Tibial nerve (tissue), 3 donors: ENCODE measurements around the gene FAT4.

Source experiments
- CTCF ChIP-seq, 5 experiments: fragments of 200-600 bp in 3 of 5; fragments of 450-650 bp in 2 of 5; sonication (generic) in 3 of 5; IDR thresholded peaks; one replicate each; pipeline ENCODE4 v1.5.1; 2016 to 2019; ENCODE audit warnings: antibody characterized with exemption in 5 of 5, mild to moderate bottlenecking in 3 of 5, moderate library complexity in 2 of 5
- POLR2A ChIP-seq, 2 donors: fragments of 450-650 bp; IDR thresholded peaks; one replicate each; pipeline ENCODE4 v1.6.1; 2017; ENCODE audit warnings: antibody characterized with exemption in 2 of 2, mild to moderate bottlenecking in 2 of 2, moderate library complexity in 2 of 2

DNA sequence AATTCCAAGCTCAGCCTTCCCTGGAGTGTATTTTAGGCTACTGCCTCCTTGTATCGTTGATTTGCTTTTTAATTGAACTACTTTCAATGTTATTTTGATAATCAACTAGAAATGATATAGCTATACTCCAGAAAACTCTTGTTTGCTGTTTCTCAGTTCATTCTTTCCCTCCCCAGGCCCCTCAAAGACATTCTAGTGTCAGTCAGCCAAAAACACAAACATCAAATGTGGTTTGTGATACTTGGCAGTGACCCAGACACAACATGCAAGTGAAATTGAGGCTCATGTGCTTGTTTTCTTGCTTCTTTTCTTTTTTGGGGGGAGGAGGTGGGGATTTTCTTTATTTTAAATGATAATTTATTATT, 7.6 kb downstream of the FAT4 start:
- no peak for TF ChIP-seq POLR2A (IDR thresholded peaks at IDR 0.05)
- TF ChIP-seq CTCF (IDR thresholded peaks at IDR 0.05) = no peak
